Measurements from ENCODE around the gene BRK1.
"Not testable (repeated sequence)": the region's sequence is repeated elsewhere in the genome, so short reads cannot be mapped to it uniquely, and the experiment has no call there.

BRK1 gene

GRCh38 chr3:10115326-10116137 lies at the start of gene BRK1:
Gene BRK1 (plus strand): TSS chr3:10115675. CDS start chr3:10115702, 27 bp downstream.
- DNase-seq (ENCODE audit: low spot score) (peak; percentile 94), FAIRE-seq (peak; percentile 74)

DNA sequence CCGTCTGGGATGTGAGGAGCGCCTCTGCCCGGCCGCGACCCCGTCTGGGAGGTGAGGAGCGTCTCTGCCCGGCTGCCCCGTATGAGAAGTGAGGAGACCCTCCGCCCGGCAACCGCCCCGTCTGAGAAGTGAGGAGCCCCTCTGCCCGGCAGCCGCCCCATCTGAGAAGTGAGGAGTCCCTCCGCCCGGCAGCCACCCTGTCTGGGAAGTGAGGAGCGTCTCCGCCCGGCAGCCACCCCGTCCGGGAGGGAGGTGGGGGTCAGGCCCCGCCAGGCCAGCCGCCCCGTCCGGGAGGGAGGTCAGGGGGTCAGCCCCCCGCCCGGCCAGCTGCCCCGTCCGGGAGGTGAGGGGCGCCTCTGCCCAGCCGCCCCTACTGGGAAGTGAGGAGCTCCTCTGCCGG lies 45.4 kb upstream of the BRK1 start:
- FAIRE-seq; DNase-seq (ENCODE audit: low spot score): not testable (repeated sequence)

- no peak for DNase-seq (ENCODE audit: low spot score)
- no peak for FAIRE-seq
Measured at GRCh38 chr3:10074666-10075065, 40.8 kb upstream of the BRK1 start.

GRCh38 chr3:10081871-10082270 lies 33.6 kb upstream of the BRK1 start:
- FAIRE-seq, result no peak
- DNase-seq (ENCODE audit: low spot score), result no peak

DNA sequence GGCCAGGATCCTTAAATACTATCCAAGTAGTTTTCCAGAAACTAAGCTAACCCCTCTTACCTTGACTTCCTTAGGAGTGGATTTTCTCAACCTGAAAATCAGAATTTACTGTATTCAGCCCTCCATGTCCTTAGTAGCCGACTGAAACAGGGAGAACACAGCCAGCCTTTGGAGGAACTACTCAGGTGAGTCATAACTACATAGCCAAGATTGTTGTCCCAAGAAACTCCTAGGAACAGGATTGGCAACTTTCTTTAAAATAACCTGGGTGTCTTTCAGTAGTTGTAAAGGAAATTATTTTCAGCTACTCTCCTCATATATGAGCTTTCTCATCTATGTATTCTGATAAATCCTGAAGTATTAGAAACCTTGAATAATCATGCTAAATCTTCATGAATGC lies 29.7 kb upstream of the BRK1 start:
- FAIRE-seq, result no peak
- no peak for DNase-seq (ENCODE audit: low spot score)

DNA sequence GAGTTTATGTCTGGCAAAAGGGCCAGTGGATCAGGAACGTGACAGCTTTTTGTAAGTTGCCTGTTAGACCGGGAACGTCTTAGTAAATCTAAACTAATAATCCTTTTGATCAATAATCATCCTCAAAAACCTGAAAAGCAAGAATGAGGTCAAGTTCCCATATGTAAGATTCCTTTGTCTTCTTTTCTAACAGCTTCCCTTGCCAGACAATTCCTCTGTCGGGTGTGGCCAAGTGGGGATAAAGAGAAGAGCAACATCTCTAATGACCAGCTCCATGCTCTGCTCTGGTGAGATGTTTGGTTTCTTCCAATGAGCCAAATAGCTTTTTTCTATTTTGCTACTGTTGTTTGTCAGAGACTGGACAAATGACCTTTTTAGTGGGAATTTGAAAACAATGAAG lies 27.2 kb upstream of the BRK1 start:
- DNase-seq (ENCODE audit: low spot score) (no peak), FAIRE-seq (no peak)

GRCh38 chr3:10090179-10090578 lies 25.3 kb upstream of the BRK1 start:
- no peak for FAIRE-seq

GRCh38 chr3:10090774-10091173 lies 24.7 kb upstream of the BRK1 start:
- DNase-seq (ENCODE audit: low spot score); FAIRE-seq: not testable (repeated sequence)

More at GRCh38 chr3:10090179-10090578, 25.3 kb upstream of the BRK1 start:
- DNase-seq (ENCODE audit: low spot score), result no peak

GRCh38 chr3:10091387-10091786 lies 24.1 kb upstream of the BRK1 start:
- FAIRE-seq; DNase-seq (ENCODE audit: low spot score): not testable (repeated sequence)

GRCh38 chr3:10093678-10094077 lies 21.8 kb upstream of the BRK1 start:
- no peak for DNase-seq (ENCODE audit: low spot score)
- no peak for FAIRE-seq

GRCh38 chr3:10099041-10099440 lies 16.4 kb upstream of the BRK1 start:
- no peak for FAIRE-seq

GRCh38 chr3:10106919-10107318 lies 8.6 kb upstream of the BRK1 start:
- FAIRE-seq, result no peak
- no peak for DNase-seq (ENCODE audit: low spot score)

More at GRCh38 chr3:10099041-10099440, 16.4 kb upstream of the BRK1 start:
- no peak for DNase-seq (ENCODE audit: low spot score)

GRCh38 chr3:10108091-10108490 lies 7.4 kb upstream of the BRK1 start, which contains the start of gene FANCD2OS:
Gene FANCD2OS (minus strand): TSS chr3:10108255. CDS start chr3:10104774, 3,481 bp downstream.
- DNase-seq (ENCODE audit: low spot score), result no peak
- no peak for FAIRE-seq

GRCh38 chr3:10116138-10116460 lies 624 bp downstream of the BRK1 start:
- DNase-seq (ENCODE audit: low spot score) (peak; percentile 46), FAIRE-seq (no peak)

DNA sequence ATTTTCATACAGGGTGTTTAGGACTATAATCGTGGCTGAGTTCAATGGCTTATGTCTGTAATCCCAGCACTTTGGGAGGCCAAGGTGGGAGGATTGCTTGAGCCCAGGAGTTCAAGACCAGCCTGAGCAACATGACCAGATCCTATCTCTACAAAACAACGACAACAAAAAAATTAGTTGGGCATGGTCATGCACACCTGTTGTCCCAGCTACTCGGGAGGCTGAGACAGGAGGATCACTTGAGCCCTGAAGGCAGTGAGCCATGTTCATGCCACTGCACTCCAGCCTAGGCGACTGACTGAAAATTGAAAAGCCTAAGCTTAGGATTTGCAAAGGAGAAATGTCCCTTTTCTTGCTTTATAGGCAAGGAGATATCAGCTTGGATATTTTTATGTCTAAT lies 1.5 kb downstream of the BRK1 start:
- FAIRE-seq, result no peak
- DNase-seq (ENCODE audit: low spot score), result no peak

GRCh38 chr3:10119376-10119775 lies 3.9 kb downstream of the BRK1 start:
- DNase-seq (ENCODE audit: low spot score), result no peak
- no peak for FAIRE-seq

DNA sequence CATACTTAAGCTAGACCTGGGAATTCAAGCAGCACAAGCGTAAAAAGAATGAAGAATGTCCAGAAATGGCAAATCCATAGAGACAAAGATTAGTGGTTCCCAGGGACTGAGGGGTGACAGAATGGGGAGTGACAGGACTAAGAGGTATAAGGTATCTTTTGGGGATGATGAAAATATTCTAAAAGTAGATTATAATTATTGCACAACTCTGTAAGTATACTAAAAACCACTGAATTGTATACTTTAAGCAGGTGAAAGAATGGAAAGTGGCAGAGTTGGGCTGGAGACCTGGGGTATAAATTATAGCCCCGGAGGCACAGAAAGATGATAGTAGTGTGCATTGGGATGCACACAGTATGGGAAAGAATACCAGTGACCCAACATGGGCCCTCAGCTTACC lies 5.6 kb downstream of the BRK1 start:
- DNase-seq (ENCODE audit: low spot score), result no peak
- FAIRE-seq, result no peak

- no peak for DNase-seq (ENCODE audit: low spot score)
Measured at GRCh38 chr3:10122724-10123123, 7.2 kb downstream of the BRK1 start.

GRCh38 chr3:10135872-10136271 lies 20.4 kb downstream of the BRK1 start:
- DNase-seq (ENCODE audit: low spot score); FAIRE-seq: not testable (repeated sequence)

More at GRCh38 chr3:10122724-10123123, 7.2 kb downstream of the BRK1 start:
- FAIRE-seq, result no peak

GRCh38 chr3:10136426-10137005 lies 21.0 kb downstream of the BRK1 start:
- no peak for DNase-seq (ENCODE audit: low spot score)

DNA sequence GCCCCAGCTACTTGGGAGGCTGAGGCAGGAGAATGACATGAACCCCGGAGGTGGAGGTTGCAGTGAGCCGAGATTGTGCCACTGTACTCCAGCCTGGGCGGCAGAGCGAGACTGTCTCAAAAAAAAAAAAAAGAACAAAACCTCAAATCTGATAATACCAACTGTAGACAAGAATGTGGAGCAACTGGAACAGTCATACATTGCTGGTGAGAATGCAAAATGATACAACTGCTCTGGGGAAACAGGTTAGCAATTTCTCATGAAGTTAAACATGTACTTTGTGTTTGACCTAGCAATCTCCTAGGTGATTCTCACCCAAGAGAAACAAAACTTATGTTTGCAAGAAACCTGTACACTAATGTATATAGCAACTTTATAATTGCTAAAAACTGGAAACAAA lies 21.7 kb downstream of the BRK1 start:
- DNase-seq (ENCODE audit: low spot score) (peak; percentile 35), FAIRE-seq (no peak)

More at GRCh38 chr3:10136426-10137005, 21.0 kb downstream of the BRK1 start:
- FAIRE-seq, result no peak

GRCh38 chr3:10140996-10141546 lies 25.6 kb downstream of the BRK1 start:
- no peak for DNase-seq (ENCODE audit: low spot score)
- no peak for FAIRE-seq

All from RCC 7860 (cell line).